WTC11 (cell line): ENCODE measurements around the gene DCAF15. TPM values are rescaled to one million over a fixed set of nuclear protein-coding genes. Genes with fewer than 3 reads are reported as not detected.
A peak's percentile ranks its signal among the peaks of the same experiment; 100 is the strongest.

ENCODE experiments used
- ATAC-seq: fragments of 200-7000 bp; cut with Tn5 transposase; 2 replicates; pipeline ENCODE4 v1.10.0; 2021; ENCODE audit warnings: mild to moderate bottlenecking, moderate library complexity
- CTCF ChIA-PET: fragments of 300-600 bp; sonication (Branson Sonifier 250); formaldehyde crosslinking; loops from one replicate; lab custom pipeline; 2021; ENCODE audit warnings: antibody characterized with exemption; lab: Charles Lee
- POLR2A ChIA-PET: fragments of 350-600 bp; sonication (Branson Sonifier 250); formaldehyde crosslinking; loops from one replicate; lab custom pipeline; 2021; ENCODE audit warnings: antibody characterized with exemption; lab: Charles Lee
- DNase-seq: peaks from one replicate; pipeline ENCODE4 v3.0.0; 2021; ENCODE audit warnings: low spot score
- H3K27ac Mint-ChIP-seq: 2 replicates; pipeline ENCODE4 v1.8.0; 2021; ENCODE audit warnings: mixed read lengths
- H3K27me3 Mint-ChIP-seq: 2 replicates; pipeline ENCODE4 v1.8.0; 2021; ENCODE audit warnings: low read depth, mild to moderate bottlenecking, moderate library complexity, mixed read lengths
- H3K36me3 Mint-ChIP-seq: 2 replicates; pipeline ENCODE4 v1.8.0; 2021; ENCODE audit warnings: mixed read lengths
- H3K4me1 Mint-ChIP-seq: 2 replicates; pipeline ENCODE4 v1.8.0; 2022; ENCODE audit warnings: mixed read lengths
- H3K4me3 Mint-ChIP-seq: 2 replicates; pipeline ENCODE4 v1.8.0; 2021; ENCODE audit warnings: mild to moderate bottlenecking, moderate library complexity, mixed read lengths
- H3K9me3 Mint-ChIP-seq: 2 replicates; pipeline ENCODE4 v1.8.0; 2021; ENCODE audit warnings: mixed read lengths
- AR ChIP-seq: fragments of 250-450 bp; sonication (Bioruptor Pico); IDR thresholded peaks from 2 replicates; pipeline ENCODE4 v1.9.0; 2021; ENCODE audit warnings: mild to moderate bottlenecking
- CBFB ChIP-seq: sonication (generic); formaldehyde crosslinking; IDR thresholded peaks from 2 replicates; pipeline ENCODE4 v1.8.1; 2022; ENCODE audit warnings: mild to moderate bottlenecking, low read depth, missing genetic modification reagents
- CREM ChIP-seq: sonication (generic); formaldehyde crosslinking; IDR thresholded peaks from 2 replicates; pipeline ENCODE4 v1.8.1; 2022; ENCODE audit warnings: mild to moderate bottlenecking, missing genetic modification reagents, moderate library complexity
- CTCF ChIP-seq: fragments of 200-600 bp; IDR thresholded peaks from 2 replicates; pipeline ENCODE4 v1.8.0; 2022; ENCODE audit warnings: antibody characterized with exemption
- E2F5 ChIP-seq: sonication (generic); formaldehyde crosslinking; IDR thresholded peaks from 2 replicates; pipeline ENCODE4 v1.8.1; 2022; ENCODE audit warnings: mild to moderate bottlenecking, moderate library complexity, missing genetic modification reagents
- ELF4 ChIP-seq: sonication (generic); formaldehyde crosslinking; IDR thresholded peaks from 2 replicates; pipeline ENCODE4 v1.8.1; 2022; ENCODE audit warnings: low read depth, mild to moderate bottlenecking, moderate library complexity, missing genetic modification reagents
- FOXK1 ChIP-seq: sonication (generic); formaldehyde crosslinking; IDR thresholded peaks from 2 replicates; pipeline ENCODE4 v1.8.0; 2022; ENCODE audit warnings: mild to moderate bottlenecking, moderate library complexity, missing genetic modification reagents
- FOXP4 ChIP-seq: sonication (generic); formaldehyde crosslinking; IDR thresholded peaks from 2 replicates; pipeline ENCODE4 v1.8.0; 2022; ENCODE audit warnings: mild to moderate bottlenecking, missing genetic modification reagents
- HMGA2 ChIP-seq: fragments of 250-450 bp; sonication (Bioruptor Pico); IDR thresholded peaks from 2 replicates; pipeline ENCODE4 v1.4.0; 2021; ENCODE audit warnings: mild to moderate bottlenecking, moderate library complexity
- JAZF1 ChIP-seq: fragments of 250-450 bp; sonication (Bioruptor Pico); IDR thresholded peaks from 2 replicates; pipeline ENCODE4 v1.9.0; 2021; ENCODE audit warnings: moderate library complexity, mild to moderate bottlenecking, inconsistent platforms
- NFATC4 ChIP-seq: fragments of 250-450 bp; sonication (Bioruptor Pico); IDR thresholded peaks from 2 replicates; pipeline ENCODE4 v1.9.0; 2021; ENCODE audit warnings: mild to moderate bottlenecking
- NFE2L1 ChIP-seq: sonication (generic); formaldehyde crosslinking; IDR thresholded peaks from 2 replicates; pipeline ENCODE4 v1.8.1; 2023; ENCODE audit warnings: missing genetic modification reagents
- NR2C2 ChIP-seq: sonication (generic); formaldehyde crosslinking; IDR thresholded peaks from 2 replicates; pipeline ENCODE4 v1.8.0; 2022; ENCODE audit warnings: mild to moderate bottlenecking, missing genetic modification reagents
- PREB ChIP-seq: sonication (generic); formaldehyde crosslinking; IDR thresholded peaks from 2 replicates; pipeline ENCODE4 v1.8.1; 2022; ENCODE audit warnings: mild to moderate bottlenecking, missing genetic modification reagents, moderate library complexity, borderline replicate concordance
- USF1 ChIP-seq: sonication (generic); formaldehyde crosslinking; IDR thresholded peaks from 2 replicates; pipeline ENCODE4 v1.8.0; 2022; ENCODE audit warnings: mild to moderate bottlenecking, missing genetic modification reagents
- ZNF219 ChIP-seq: sonication (generic); formaldehyde crosslinking; IDR thresholded peaks from 2 replicates; pipeline ENCODE4 v1.8.0; 2023; ENCODE audit warnings: missing genetic modification reagents, mild to moderate bottlenecking, borderline replicate concordance
- total RNA-seq: library from RNA; stranded (reverse); gene quantifications from 3 replicates; pipeline ENCODE4 v1.2.3, GENCODE V29; 2021

DCAF15 gene
- total RNA-seq, 1 experiment from 2014 or later, result 82.9 TPM

- Mint-ChIP-seq H3K36me3 (no peaks in the 10 kb centered on the region), H3K4me1 (peaks cover 9% of the 10 kb centered on the region)
Measured at GRCh38 chr19:13902993-13903555, 49.2 kb upstream of the DCAF15 start.

GRCh38 chr19:13905634-13906520 is 46.4 kb upstream of the DCAF15 start, which contains the start of the genes BRME1 and CC2D1A:
TSS of gene BRME1 (minus strand) at chr19:13906117. CDS start at chr19:13904892, 1,225 bp downstream.
TSS of gene CC2D1A (plus strand) at chr19:13906201. CDS start at chr19:13906442, 241 bp downstream.
- H3K36me3 Mint-ChIP-seq, result peaks cover 12% of the 10 kb centered on the region
- H3K27me3 Mint-ChIP-seq, result peaks cover 20% of the 10 kb centered on the region
- POLR2A ChIA-PET, result no interaction called here
- CTCF ChIA-PET, result interaction anchor here (0.6 to 1.5 kb wide), 12 partner anchors 12 to 711 kb away, joined by 3 to 8 read pairs (median 5); partner anchors contain the start of genes DCAF15, IL27RA and MISP3
- ATAC-seq (peak; percentile 98), DNase-seq (peak; percentile 96)
- H3K4me1 Mint-ChIP-seq, result peaks cover 9% of the 10 kb centered on the region
- H3K4me3 Mint-ChIP-seq, result peak within 1 kb of the TSS; percentile 82
- peak within 1 kb of the TSS; percentile 27 for H3K27ac Mint-ChIP-seq
- no peaks in the 10 kb centered on the region for H3K9me3 Mint-ChIP-seq
- TF ChIP-seq FOXP4 (CRISPR knock-in tag), result peak; percentile 92
- peak; percentile 80 for TF ChIP-seq USF1 (CRISPR knock-in tag)
- no peak for TF ChIP-seq JAZF1
- no peak for TF ChIP-seq NR2C2 (CRISPR knock-in tag)
- TF ChIP-seq HMGA2 (CRISPR knock-in tag), result no peak
- TF ChIP-seq E2F5 (CRISPR knock-in tag), result peak; percentile 100
- 0 out of 2 replicates have a peak, but pooled peaks have one; percentile 61 for TF ChIP-seq ZNF219
- TF ChIP-seq NFATC4, result no peak
- 0 out of 2 replicates have a peak, but pooled peaks have one; percentile 64 for TF ChIP-seq ELF4
- peak; percentile 99 for TF ChIP-seq NFE2L1 (CRISPR knock-in tag)
- peak; percentile 94 for TF ChIP-seq FOXK1 (CRISPR knock-in tag)

More at GRCh38 chr19:13902993-13903555, 49.2 kb upstream of the DCAF15 start:
- ChIA-PET CTCF (interaction anchor here (0.6 to 2.2 kb wide), 14 partner anchors 9 to 569 kb away, joined by 3 to 12 read pairs (median 4); no protein-coding TSS in a partner anchor), POLR2A (no interaction called here)
- no peak for TF ChIP-seq PREB (CRISPR knock-in tag)
- TF ChIP-seq ZNF219, result no peak
- TF ChIP-seq CBFB (CRISPR knock-in tag), result no peak
- no peak for TF ChIP-seq AR (CRISPR knock-in tag)
- no peak for TF ChIP-seq CTCF
- TF ChIP-seq CREM (CRISPR knock-in tag), result no peak
- no peak for TF ChIP-seq NFATC4
- DNase-seq (no peak), ATAC-seq (no peak; the same call in 1 of the 2 replicates)
- H3K27me3 Mint-ChIP-seq, result peaks cover 20% of the 10 kb centered on the region
- no peak overlapping the region for H3K4me3 Mint-ChIP-seq
- H3K27ac Mint-ChIP-seq, result no peak overlapping the region
- H3K9me3 Mint-ChIP-seq, result no peaks in the 10 kb centered on the region
